ENCODE measurements around the gene ZNF106. TPM values are rescaled to one million over a fixed set of nuclear protein-coding genes. Genes with fewer than 3 reads are reported as not detected.

ZNF106 gene
- total and polyA plus RNA-seq, 4 donors, result 7.5 to 25.4 (median 20.5) TPM

GRCh38 chr15:42404461-42405235, 86.3 kb downstream of the ZNF106 start:
- no peak for DNase-seq (ENCODE audit: low spot score)
- Histone ChIP-seq H3K4me3 (ENCODE audit: low read depth in 1 of 3, low read length in 3 of 3) (no peak overlapping the region), H3K36me3 (ENCODE audit: control insufficient read depth in 4 of 4, insufficient read depth in 3 of 4, low read depth in 1 of 4, low read length in 3 of 4) (peaks cover 0 to 30% (median 11%) of the 10 kb centered on the region in 4 donors), H3K27ac (ENCODE audit: low read depth in 1 of 2, low read length in 2 of 2) (peak overlapping the region in 1 of 2 donors; percentile 28), H3K9me3 (ENCODE audit: control insufficient read depth in 4 of 4, low read length in 3 of 4) (no peaks in the 10 kb centered on the region), H3K4me1 (ENCODE audit: control insufficient read depth in 4 of 4, insufficient read depth in 4 of 4, low read length in 3 of 4) (peaks cover 3 to 36% (median 24%) of the 10 kb centered on the region in 4 donors), H3K9ac (ENCODE audit: low read depth in 1 of 2, low read length in 2 of 2) (no peak overlapping the region), H3K27me3 (ENCODE audit: control insufficient read depth in 4 of 4, insufficient read depth in 4 of 4, low read length in 3 of 4) (no peaks in the 10 kb centered on the region)
- WGBS, result 51% methylated on average over 12 of the region's 12 CpGs
- no peak for TF ChIP-seq FOXA1 (IDR thresholded peaks at IDR 0.05)
- peak; percentile 31 for TF ChIP-seq HNF4A (conservative IDR thresholded peaks at IDR 0.05)
- TF ChIP-seq RAD21 (IDR thresholded peaks at IDR 0.05), result no peak
- no peak for TF ChIP-seq MAX (IDR thresholded peaks at IDR 0.05)
- no peak for TF ChIP-seq RXRA (IDR thresholded peaks at IDR 0.05)
- no peak for TF ChIP-seq ATF3 (IDR thresholded peaks at IDR 0.05)
- TF ChIP-seq NR2F2 (IDR thresholded peaks at IDR 0.05), result no peak

- no peak for DNase-seq (ENCODE audit: low spot score)
- H3K9ac ChIP-seq (ENCODE audit: low read depth in 1 of 2, low read length in 2 of 2), result no peak overlapping the region
- H3K4me3 ChIP-seq (ENCODE audit: low read depth in 1 of 3, low read length in 3 of 3), result no peak overlapping the region
- no peaks in the 10 kb centered on the region for H3K27me3 ChIP-seq (ENCODE audit: control insufficient read depth in 4 of 4, insufficient read depth in 4 of 4, low read length in 3 of 4)
- TF ChIP-seq HNF4A (conservative IDR thresholded peaks at IDR 0.05) (no peak), MAX (IDR thresholded peaks at IDR 0.05) (no peak), RAD21 (IDR thresholded peaks at IDR 0.05) (no peak), HNF4G (IDR thresholded peaks at IDR 0.05) (no peak), YY1 (IDR thresholded peaks at IDR 0.05) (no peak), REST (IDR thresholded peaks at IDR 0.05) (no peak), TAF1 (conservative IDR thresholded peaks at IDR 0.05) (no peak), ATF3 (IDR thresholded peaks at IDR 0.05) (no peak), ZBTB33 (IDR thresholded peaks at IDR 0.05) (no peak), FOXA1 (IDR thresholded peaks at IDR 0.05) (no peak), RXRA (IDR thresholded peaks at IDR 0.05) (no peak), GABPA (IDR thresholded peaks at IDR 0.05 in 1 of 2, conservative IDR thresholded peaks at IDR 0.05 in 1 of 2) (no peak), EGR1 (IDR thresholded peaks at IDR 0.05; ENCODE audit: low read depth in 2 of 2) (no peak), CTCF (IDR thresholded peaks at IDR 0.05; ENCODE audit: low read depth, low read length, missing input control) (no peak), FOXA2 (IDR thresholded peaks at IDR 0.05) (no peak), SP1 (IDR thresholded peaks at IDR 0.05) (no peak), JUND (IDR thresholded peaks at IDR 0.05) (no peak), NR2F2 (IDR thresholded peaks at IDR 0.05) (no peak)
- H3K36me3 ChIP-seq (ENCODE audit: control insufficient read depth in 4 of 4, insufficient read depth in 3 of 4, low read depth in 1 of 4, low read length in 3 of 4), result peaks cover 0 to 39% (median 16%) of the 10 kb centered on the region in 4 donors
- H3K4me1 ChIP-seq (ENCODE audit: control insufficient read depth in 4 of 4, insufficient read depth in 4 of 4, low read length in 3 of 4), result peaks cover 3 to 27% (median 17%) of the 10 kb centered on the region in 4 donors
- H3K9me3 ChIP-seq (ENCODE audit: control insufficient read depth in 4 of 4, low read length in 3 of 4), result no peaks in the 10 kb centered on the region
- WGBS, result 88% methylated on average over 7 of the region's 7 CpGs
- no peak overlapping the region for H3K27ac ChIP-seq (ENCODE audit: low read depth in 1 of 2, low read length in 2 of 2)
Observed at GRCh38 chr15:42403389-42403788, 87.6 kb downstream of the ZNF106 start.

Data from liver (tissue), 9 donors.